Colon (tissue), 2 donors: Measurements from ENCODE around the gene NUP160.
"Not testable (repeated sequence)": the region's sequence is repeated elsewhere in the genome, so short reads cannot be mapped to it uniquely, and the experiment has no call there.

Experiments
- FAIRE-seq: peaks from 2 replicates; lab custom pipeline; 2012; peaks lifted over from hg19 to GRCh38; lab: Jason Lieb, UNC
- donor health status: control.
- donor health status: control.

Gene NUP160

DNA sequence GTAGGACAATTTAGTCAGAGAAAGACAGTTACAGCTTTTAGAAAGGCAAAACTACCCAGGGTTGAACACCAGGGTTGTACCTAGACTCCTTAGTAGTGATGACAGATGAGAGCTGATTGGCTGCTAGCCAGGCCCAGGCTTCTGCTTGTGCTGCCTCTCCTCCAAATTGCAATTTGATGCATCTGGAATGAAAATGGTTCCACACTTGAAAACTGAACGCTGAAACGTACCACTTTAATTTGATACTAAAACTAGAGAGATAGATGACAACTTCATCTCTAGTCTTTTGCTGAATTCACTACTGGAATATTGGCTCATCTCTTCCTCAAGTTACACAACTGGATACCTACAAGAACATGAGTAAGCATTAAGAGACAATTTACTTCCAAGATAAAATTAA lies 61.8 kb downstream of the NUP160 start:
- no peak for FAIRE-seq

- FAIRE-seq = no peak
Measured at GRCh38 chr11:47784785-47785381, 63.3 kb downstream of the NUP160 start.

DNA sequence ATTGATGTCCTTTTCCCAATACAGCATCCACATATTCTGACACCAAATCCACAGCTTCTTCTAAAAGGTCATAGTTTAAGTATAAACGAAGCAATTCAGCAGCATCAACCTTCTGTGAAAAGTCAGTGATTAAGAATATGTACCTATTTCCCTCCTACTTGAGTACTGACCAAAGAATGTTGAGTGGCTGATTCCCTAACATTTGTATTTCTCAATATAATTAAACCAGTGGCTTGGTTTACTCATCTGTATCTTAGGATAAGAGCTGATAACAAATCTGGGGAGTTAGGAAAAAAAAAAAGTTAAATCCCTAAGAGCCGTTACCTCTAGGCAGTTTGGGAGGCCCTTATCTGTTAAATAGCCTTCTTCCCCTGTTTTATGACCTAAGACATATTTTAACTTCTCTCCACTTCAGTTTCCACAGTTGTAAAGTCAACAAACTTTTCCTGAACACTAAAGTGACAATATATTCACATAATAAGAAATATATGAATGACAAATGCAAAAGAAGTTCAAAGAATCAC lies 65.0 kb downstream of the NUP160 start:
- FAIRE-seq = no peak

DNA sequence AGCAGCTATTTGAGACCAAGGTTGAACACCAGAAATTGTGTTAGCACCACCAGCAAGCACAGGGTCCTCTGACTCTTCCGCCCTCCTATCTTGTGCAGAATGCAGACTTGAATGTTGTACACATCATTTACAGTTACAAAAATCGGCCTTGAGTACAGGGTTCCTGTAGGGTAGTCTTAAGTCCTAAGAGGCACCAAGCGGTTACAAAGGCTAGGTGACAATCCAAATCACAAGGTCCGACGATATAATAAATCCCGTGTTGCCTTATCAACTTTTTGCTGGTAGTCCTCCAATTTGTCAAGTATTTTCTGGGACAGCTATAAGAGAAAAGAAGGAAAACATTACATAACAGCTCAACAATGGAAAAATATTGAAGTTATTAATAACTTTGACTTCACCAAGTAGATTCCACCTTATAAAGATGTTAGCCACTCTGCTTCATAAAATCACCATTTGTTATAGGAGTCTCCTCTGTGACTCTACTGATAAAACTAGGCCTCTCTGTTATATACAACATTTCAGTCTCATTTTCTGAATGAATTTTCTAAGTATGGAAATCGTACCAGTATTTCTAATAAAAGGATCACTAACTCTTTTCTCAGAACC lies 69.2 kb downstream of the NUP160 start:
- no peak for FAIRE-seq

GRCh38 chr11:47775240-47775869 lies 72.8 kb downstream of the NUP160 start:
- FAIRE-seq = no peak

GRCh38 chr11:47773882-47774281 lies 74.3 kb downstream of the NUP160 start:
- FAIRE-seq = no peak

GRCh38 chr11:47769556-47769955 lies 78.6 kb downstream of the NUP160 start:
- not testable (repeated sequence) for FAIRE-seq

- FAIRE-seq = no peak
Measured at GRCh38 chr11:47768101-47768612, 80.0 kb downstream of the NUP160 start.

DNA sequence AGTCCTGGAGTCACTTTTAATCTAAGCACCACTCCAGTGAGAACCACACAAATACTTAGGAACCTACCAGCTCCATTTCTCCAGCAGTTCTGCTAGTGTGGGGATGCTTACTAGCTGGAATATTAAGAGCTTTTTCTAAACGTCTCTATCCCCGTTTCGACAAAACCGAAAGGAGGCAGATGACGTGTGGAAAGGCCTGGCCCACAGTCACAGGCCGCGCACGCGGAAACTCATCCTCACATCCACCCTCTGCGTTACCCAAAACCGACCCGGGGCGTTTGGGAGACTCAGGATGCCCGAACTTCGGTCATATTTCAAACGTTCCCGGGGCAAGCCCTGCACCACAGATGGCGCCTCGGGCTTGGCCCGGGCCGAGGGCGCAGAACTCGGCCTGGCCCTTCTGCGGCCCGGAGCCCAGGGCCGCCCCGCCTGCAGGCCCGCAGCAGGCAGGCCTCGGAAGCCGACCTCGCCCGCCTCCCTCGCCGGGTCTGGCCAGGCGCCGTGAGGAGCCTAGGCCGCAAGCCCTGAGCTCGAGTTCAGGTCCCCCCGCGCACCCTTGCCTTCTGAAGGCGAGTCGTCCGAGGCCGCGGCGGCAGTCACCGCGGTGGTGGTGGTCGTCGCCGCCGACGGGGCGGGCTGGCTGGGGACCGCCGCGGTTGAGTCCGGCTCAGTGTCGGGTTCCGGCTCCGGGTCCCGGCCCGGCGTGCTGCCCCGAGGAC lies 81.5 kb downstream of the NUP160 start:
- no peak for FAIRE-seq

DNA sequence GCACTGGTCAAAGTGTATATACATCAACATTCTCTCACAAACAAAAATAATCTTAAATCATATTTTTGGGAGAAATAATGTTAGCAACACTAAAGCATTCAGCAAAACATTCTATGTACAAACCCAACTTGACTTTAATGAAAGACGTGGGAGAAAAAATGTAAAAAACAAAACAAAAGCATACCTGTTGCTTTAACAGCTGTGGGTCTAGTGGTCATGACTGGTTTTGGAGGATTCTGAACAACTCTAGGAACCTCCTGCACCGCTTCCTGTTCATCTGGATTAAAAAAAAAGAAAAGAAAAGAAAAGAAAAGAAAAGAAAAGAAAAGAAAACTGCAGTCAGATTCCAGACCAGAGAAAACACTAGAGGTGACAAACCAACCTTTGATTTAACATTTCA lies 83.1 kb downstream of the NUP160 start:
- FAIRE-seq = no peak

DNA sequence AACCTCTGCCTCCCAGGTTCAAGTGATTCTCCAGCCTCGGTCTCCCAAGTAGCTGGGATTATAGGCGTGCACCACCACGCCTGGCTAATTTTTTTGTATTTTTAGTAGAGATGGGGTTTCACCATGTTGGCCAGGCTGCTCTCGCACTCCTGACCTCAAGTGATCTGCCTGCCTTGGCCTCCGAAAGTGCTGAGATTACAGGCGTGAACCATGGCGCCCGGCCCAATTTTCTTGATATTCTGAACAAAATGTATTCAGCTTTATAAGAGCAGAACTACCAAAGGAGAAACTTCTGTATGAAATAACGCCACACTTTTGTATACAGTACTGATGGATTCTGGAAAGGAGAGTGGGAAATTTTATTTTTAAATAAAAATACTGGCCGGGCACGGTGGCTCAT lies 88.9 kb downstream of the NUP160 start:
- FAIRE-seq = not testable (repeated sequence)

GRCh38 chr11:47756208-47756607 lies 91.9 kb downstream of the NUP160 start:
- no peak for FAIRE-seq

GRCh38 chr11:47750725-47751124 lies 97.4 kb downstream of the NUP160 start:
- FAIRE-seq = no peak

DNA sequence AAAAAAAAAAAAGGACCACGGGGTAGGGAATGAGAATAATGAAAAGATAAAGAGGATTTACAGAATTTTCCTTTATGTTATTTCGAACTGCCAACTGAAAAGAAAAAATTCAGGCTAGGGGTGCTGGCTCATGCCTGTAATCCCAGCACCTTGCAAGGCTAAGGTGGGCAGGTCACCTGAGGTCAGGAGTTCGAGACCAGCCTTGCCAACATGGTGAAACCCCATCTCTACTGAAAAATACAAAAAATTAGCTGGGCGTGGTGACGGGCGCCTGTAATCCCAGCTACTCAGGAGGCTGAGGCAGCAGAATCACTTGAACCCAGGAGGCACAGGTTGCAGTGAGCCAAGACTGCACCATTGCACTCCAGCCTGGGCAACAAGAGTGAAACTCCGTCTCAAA lies 105.7 kb downstream of the NUP160 start:
- not testable (repeated sequence) for FAIRE-seq

DNA sequence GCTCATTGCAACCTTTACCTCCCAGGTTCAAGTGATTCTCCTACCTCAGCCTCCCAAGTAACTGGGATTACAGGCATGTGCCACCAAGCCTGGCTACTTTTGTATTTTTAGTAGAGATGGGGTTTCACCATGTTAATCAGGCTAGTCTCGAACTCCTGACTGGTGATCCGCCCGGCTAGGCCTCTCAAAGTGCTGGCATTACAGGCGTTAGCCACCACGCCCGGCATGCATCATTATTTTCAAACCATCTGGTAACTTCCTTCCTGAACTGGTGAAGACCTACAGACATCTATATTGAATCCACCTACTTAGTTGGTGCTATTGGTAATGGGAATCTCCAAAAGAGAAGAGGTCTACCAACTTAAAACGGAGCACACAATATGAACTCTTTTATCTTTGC lies 110.3 kb downstream of the NUP160 start:
- FAIRE-seq = not testable (repeated sequence)

DNA sequence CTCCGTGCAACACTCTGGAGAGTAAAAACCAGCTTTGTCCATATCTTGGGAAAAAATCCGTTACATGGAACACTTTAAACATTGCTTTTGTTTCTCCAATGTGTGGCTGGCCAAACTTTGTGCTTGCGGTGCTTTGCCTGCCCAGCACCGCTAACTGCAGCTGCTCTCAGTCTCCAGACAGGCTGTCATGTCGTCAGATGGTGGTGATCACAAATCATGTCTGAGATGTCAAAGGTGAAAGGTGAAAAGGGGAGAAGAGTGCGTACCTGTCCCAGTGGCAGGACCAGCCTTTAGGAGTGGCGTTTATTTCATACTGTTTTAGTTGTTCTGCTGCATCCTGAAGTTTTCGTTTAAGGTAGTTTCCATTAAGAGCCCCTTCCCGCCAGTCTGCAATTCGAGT lies 115.9 kb downstream of the NUP160 start:
- no peak for FAIRE-seq

GRCh38 chr11:47731475-47731874 lies 116.7 kb downstream of the NUP160 start:
- FAIRE-seq = no peak
